GM23338 (cell line): ENCODE results near the gene TSR3.

ENCODE experiments used
- EZH2 ChIP-seq: fragments of 200-600 bp; sonication (generic); IDR thresholded peaks from one replicate; pipeline ENCODE4 v1.8.0; 2017; ENCODE audit warnings: antibody characterized with exemption, mild to moderate bottlenecking, low read depth; ENCODE audit not compliant: unreplicated experiment
- EZH2phosphoT487 ChIP-seq: fragments of 200-600 bp; sonication (generic); IDR thresholded peaks from one replicate; pipeline ENCODE4 v1.8.1; 2018; ENCODE audit warnings: antibody characterized with exemption; ENCODE audit not compliant: unreplicated experiment
- POLR2AphosphoS5 ChIP-seq: IDR thresholded peaks from 2 replicates; pipeline ENCODE4 v1.6.1; 2016; ENCODE audit warnings: antibody characterized with exemption, low read depth
- TF ChIP-seq, protein P1 (sequence below): fragments of 250-450 bp; sonication (Bioruptor Pico); IDR thresholded peaks from 2 replicates; pipeline ENCODE4 v1.5.0; 2020; ENCODE audit warnings: mild to moderate bottlenecking, moderate library complexity
- TF ChIP-seq, protein P2 (sequence below): IDR thresholded peaks from one replicate; pipeline ENCODE4 v1.6.1; 2018; ENCODE audit warnings: antibody characterized with exemption; ENCODE audit not compliant: unreplicated experiment
- TF ChIP-seq, protein P3 (sequence below), 2 experiments: fragments of 200-600 bp in 1 of 2; sonication (generic) in 1 of 2; conservative IDR thresholded peaks; 2 replicates each; pipeline versions ENCODE4 v1.5.1 to v1.6.1; 2016 to 2017; ENCODE audit warnings: antibody characterized with exemption in 2 of 2, low read depth in 2 of 2, mild to moderate bottlenecking in 2 of 2, moderate library complexity in 1 of 2

DNA sequence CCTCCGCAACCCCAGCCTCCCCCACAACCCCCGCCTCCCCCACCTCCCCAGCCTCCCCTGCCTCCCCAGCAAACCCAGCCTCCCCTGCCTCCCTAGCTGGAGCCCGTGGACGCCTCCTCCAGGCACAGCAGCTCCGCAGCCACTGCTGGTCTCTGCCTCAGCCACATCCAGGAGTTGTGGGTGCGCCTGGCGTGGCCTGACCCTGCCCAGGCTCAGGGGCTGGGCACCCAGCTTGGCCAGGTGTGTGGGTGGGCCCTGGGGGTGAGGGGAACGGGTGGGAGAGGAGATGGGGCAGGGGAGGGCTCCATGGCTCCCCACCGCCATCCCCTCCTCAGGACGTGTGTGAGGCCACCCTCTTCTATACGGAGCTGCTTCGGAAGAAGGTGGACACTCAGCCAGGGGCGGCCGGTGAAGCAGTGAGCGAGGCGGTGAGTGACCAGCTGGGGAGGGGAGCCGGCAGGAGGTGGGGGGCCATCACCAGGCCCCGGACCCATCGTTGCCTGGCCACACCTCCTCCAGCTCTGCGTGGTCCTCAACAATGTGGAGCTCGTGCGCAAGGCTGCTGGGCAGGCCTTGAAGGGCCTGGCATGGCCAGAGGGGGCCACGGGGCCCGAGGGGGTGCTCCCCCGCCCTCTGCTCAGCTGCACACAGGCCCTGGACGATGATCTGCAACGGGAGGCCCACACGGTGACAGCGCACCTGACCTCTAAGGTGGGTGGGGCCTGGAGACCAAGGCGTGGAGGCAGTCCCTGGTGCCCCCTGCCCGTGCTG is 5.8 kb downstream of the TSR3 start:
- TF ChIP-seq EZH2 = no peak
- TF ChIP-seq, protein P1, sequence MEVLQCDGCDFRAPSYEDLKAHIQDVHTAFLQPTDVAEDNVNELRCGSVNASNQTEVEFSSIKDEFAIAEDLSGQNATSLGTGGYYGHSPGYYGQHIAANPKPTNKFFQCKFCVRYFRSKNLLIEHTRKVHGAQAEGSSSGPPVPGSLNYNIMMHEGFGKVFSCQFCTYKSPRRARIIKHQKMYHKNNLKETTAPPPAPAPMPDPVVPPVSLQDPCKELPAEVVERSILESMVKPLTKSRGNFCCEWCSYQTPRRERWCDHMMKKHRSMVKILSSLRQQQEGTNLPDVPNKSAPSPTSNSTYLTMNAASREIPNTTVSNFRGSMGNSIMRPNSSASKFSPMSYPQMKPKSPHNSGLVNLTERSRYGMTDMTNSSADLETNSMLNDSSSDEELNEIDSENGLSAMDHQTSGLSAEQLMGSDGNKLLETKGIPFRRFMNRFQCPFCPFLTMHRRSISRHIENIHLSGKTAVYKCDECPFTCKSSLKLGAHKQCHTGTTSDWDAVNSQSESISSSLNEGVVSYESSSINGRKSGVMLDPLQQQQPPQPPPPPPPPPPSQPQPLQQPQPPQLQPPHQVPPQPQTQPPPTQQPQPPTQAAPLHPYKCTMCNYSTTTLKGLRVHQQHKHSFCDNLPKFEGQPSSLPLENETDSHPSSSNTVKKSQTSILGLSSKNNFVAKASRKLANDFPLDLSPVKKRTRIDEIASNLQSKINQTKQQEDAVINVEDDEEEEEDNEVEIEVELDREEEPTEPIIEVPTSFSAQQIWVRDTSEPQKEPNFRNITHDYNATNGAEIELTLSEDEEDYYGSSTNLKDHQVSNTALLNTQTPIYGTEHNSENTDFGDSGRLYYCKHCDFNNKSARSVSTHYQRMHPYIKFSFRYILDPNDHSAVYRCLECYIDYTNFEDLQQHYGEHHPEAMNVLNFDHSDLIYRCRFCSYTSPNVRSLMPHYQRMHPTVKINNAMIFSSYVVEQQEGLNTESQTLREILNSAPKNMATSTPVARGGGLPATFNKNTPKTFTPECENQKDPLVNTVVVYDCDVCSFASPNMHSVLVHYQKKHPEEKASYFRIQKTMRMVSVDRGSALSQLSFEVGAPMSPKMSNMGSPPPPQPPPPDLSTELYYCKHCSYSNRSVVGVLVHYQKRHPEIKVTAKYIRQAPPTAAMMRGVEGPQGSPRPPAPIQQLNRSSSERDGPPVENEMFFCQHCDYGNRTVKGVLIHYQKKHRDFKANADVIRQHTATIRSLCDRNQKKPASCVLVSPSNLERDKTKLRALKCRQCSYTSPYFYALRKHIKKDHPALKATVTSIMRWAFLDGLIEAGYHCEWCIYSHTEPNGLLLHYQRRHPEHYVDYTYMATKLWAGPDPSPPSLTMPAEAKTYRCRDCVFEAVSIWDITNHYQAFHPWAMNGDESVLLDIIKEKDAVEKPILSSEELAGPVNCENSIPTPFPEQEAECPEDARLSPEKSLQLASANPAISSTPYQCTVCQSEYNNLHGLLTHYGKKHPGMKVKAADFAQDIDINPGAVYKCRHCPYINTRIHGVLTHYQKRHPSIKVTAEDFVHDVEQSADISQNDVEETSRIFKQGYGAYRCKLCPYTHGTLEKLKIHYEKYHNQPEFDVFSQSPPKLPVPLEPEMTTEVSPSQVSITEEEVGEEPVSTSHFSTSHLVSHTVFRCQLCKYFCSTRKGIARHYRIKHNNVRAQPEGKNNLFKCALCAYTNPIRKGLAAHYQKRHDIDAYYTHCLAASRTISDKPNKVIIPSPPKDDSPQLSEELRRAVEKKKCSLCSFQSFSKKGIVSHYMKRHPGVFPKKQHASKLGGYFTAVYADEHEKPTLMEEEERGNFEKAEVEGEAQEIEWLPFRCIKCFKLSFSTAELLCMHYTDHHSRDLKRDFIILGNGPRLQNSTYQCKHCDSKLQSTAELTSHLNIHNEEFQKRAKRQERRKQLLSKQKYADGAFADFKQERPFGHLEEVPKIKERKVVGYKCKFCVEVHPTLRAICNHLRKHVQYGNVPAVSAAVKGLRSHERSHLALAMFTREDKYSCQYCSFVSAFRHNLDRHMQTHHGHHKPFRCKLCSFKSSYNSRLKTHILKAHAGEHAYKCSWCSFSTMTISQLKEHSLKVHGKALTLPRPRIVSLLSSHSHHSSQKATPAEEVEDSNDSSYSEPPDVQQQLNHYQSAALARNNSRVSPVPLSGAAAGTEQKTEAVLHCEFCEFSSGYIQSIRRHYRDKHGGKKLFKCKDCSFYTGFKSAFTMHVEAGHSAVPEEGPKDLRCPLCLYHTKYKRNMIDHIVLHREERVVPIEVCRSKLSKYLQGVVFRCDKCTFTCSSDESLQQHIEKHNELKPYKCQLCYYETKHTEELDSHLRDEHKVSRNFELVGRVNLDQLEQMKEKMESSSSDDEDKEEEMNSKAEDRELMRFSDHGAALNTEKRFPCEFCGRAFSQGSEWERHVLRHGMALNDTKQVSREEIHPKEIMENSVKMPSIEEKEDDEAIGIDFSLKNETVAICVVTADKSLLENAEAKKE (CRISPR knock-in tag) = no peak
- TF ChIP-seq EZH2phosphoT487 = no peak
- TF ChIP-seq, protein P2, sequence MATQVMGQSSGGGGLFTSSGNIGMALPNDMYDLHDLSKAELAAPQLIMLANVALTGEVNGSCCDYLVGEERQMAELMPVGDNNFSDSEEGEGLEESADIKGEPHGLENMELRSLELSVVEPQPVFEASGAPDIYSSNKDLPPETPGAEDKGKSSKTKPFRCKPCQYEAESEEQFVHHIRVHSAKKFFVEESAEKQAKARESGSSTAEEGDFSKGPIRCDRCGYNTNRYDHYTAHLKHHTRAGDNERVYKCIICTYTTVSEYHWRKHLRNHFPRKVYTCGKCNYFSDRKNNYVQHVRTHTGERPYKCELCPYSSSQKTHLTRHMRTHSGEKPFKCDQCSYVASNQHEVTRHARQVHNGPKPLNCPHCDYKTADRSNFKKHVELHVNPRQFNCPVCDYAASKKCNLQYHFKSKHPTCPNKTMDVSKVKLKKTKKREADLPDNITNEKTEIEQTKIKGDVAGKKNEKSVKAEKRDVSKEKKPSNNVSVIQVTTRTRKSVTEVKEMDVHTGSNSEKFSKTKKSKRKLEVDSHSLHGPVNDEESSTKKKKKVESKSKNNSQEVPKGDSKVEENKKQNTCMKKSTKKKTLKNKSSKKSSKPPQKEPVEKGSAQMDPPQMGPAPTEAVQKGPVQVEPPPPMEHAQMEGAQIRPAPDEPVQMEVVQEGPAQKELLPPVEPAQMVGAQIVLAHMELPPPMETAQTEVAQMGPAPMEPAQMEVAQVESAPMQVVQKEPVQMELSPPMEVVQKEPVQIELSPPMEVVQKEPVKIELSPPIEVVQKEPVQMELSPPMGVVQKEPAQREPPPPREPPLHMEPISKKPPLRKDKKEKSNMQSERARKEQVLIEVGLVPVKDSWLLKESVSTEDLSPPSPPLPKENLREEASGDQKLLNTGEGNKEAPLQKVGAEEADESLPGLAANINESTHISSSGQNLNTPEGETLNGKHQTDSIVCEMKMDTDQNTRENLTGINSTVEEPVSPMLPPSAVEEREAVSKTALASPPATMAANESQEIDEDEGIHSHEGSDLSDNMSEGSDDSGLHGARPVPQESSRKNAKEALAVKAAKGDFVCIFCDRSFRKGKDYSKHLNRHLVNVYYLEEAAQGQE = no peak
- TF ChIP-seq, protein P3, sequence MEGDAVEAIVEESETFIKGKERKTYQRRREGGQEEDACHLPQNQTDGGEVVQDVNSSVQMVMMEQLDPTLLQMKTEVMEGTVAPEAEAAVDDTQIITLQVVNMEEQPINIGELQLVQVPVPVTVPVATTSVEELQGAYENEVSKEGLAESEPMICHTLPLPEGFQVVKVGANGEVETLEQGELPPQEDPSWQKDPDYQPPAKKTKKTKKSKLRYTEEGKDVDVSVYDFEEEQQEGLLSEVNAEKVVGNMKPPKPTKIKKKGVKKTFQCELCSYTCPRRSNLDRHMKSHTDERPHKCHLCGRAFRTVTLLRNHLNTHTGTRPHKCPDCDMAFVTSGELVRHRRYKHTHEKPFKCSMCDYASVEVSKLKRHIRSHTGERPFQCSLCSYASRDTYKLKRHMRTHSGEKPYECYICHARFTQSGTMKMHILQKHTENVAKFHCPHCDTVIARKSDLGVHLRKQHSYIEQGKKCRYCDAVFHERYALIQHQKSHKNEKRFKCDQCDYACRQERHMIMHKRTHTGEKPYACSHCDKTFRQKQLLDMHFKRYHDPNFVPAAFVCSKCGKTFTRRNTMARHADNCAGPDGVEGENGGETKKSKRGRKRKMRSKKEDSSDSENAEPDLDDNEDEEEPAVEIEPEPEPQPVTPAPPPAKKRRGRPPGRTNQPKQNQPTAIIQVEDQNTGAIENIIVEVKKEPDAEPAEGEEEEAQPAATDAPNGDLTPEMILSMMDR (conservative IDR thresholded peaks at IDR 0.05; ENCODE audit: low read depth in 2 of 2) = no peak
- no peak for TF ChIP-seq POLR2AphosphoS5
